ENCODE data around the gene TNFRSF1A. TPM values are rescaled to one million over a fixed set of nuclear protein-coding genes. Genes with fewer than 3 reads are reported as not detected.

TNFRSF1A gene
- total RNA-seq, 1 experiment from 2014 or later, result 79.0 TPM

GRCh38 chr12:6285063-6285477 is 56.8 kb downstream of the TNFRSF1A start:
- Histone ChIP-seq H3K4me1 (peaks cover 10% of the 10 kb centered on the region), H3K27me3 (replicated peaks; ENCODE audit: control insufficient read depth, insufficient read depth, low read length) (no peaks in the 10 kb centered on the region), H3K4me3 (ENCODE audit: low read depth, low read length) (no peak overlapping the region), H3K36me3 (ENCODE audit: control insufficient read depth, insufficient read depth, low read length) (no peaks in the 10 kb centered on the region), H3K9me3 (peaks cover 11% of the 10 kb centered on the region; the same call in 1 of the 2 replicates)
- ChIA-PET CTCF (interaction anchor here (0.6 to 2.6 kb wide), 27 partner anchors 10 to 296 kb away, joined by 3 to 34 read pairs (median 4); partner anchors contain the start of genes CD9, TNFRSF1A and VWF), POLR2A (interaction anchor here (0.6 kb wide), 1 partner anchor 90 kb away, joined by 4 read pairs; no protein-coding TSS in a partner anchor)
- no TSS peak for BruUV-seq (replicated peaks)
- H3K4me3 Mint-ChIP-seq (ENCODE audit: unreplicated experiment), result no peak overlapping the region
- peaks cover 8% of the 10 kb centered on the region for H3K9me3 Mint-ChIP-seq (ENCODE audit: unreplicated experiment)
- peaks cover 11% of the 10 kb centered on the region for H3K4me1 Mint-ChIP-seq (ENCODE audit: low read depth, unreplicated experiment)
- intact Hi-C loops (cut with micrococcal nuclease; ENCODE audit: unreplicated experiment), result loop anchor here (1.0 kb wide), 3 partner anchors 90 to 222 kb away; no protein-coding TSS in a partner anchor
- H3K27me3 Mint-ChIP-seq (ENCODE audit: insufficient read depth, unreplicated experiment), result no peaks in the 10 kb centered on the region
- DNase-seq, result peak; percentile 76 to 87
- peaks cover 4% of the 10 kb centered on the region for H3K36me3 Mint-ChIP-seq (ENCODE audit: insufficient read depth, unreplicated experiment)
- H3K27ac Mint-ChIP-seq (ENCODE audit: unreplicated experiment), result no peak overlapping the region
- TF ChIP-seq, protein P1, sequence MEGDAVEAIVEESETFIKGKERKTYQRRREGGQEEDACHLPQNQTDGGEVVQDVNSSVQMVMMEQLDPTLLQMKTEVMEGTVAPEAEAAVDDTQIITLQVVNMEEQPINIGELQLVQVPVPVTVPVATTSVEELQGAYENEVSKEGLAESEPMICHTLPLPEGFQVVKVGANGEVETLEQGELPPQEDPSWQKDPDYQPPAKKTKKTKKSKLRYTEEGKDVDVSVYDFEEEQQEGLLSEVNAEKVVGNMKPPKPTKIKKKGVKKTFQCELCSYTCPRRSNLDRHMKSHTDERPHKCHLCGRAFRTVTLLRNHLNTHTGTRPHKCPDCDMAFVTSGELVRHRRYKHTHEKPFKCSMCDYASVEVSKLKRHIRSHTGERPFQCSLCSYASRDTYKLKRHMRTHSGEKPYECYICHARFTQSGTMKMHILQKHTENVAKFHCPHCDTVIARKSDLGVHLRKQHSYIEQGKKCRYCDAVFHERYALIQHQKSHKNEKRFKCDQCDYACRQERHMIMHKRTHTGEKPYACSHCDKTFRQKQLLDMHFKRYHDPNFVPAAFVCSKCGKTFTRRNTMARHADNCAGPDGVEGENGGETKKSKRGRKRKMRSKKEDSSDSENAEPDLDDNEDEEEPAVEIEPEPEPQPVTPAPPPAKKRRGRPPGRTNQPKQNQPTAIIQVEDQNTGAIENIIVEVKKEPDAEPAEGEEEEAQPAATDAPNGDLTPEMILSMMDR (IDR thresholded peaks at IDR 0.05; ENCODE audit: insufficient read depth in 1 of 2, low read depth in 1 of 2, low read length in 1 of 2, severe bottlenecking in 1 of 2, unreplicated experiment in 1 of 2), result peak; percentile 94 to 99

GRCh38 chr12:6284273-6284672 is 57.6 kb downstream of the TNFRSF1A start:
- no peaks in the 10 kb centered on the region for H3K36me3 ChIP-seq (ENCODE audit: control insufficient read depth, insufficient read depth, low read length)
- H3K4me1 ChIP-seq, result peaks cover 18% of the 10 kb centered on the region
- peaks cover 4% of the 10 kb centered on the region for H3K36me3 Mint-ChIP-seq (ENCODE audit: insufficient read depth, unreplicated experiment)
- no TSS peak for BruUV-seq (replicated peaks)
- ChIA-PET CTCF (interaction anchor here (0.6 to 2.6 kb wide), 34 partner anchors 10 to 879 kb away, joined by 3 to 34 read pairs (median 4); partner anchors contain the start of genes CD9, TNFRSF1A and VWF), POLR2A (interaction anchor here (0.5 to 0.8 kb wide), 3 partner anchors 55 to 89 kb away, joined by 3 to 6 read pairs (median 4); no protein-coding TSS in a partner anchor)
- H3K9me3 ChIP-seq, result peaks cover 6% of the 10 kb centered on the region; the same call in 1 of the 2 replicates
- H3K4me3 Mint-ChIP-seq (ENCODE audit: unreplicated experiment), result no peak overlapping the region
- no peak overlapping the region for H3K27ac Mint-ChIP-seq (ENCODE audit: unreplicated experiment)
- TF ChIP-seq, protein P1 (IDR thresholded peaks at IDR 0.05; ENCODE audit: insufficient read depth in 1 of 2, low read depth in 1 of 2, low read length in 1 of 2, severe bottlenecking in 1 of 2, unreplicated experiment in 1 of 2), result no peak
- H3K27me3 ChIP-seq (replicated peaks; ENCODE audit: control insufficient read depth, insufficient read depth, low read length), result no peaks in the 10 kb centered on the region
- peaks cover 17% of the 10 kb centered on the region for H3K4me1 Mint-ChIP-seq (ENCODE audit: low read depth, unreplicated experiment)
- no peak overlapping the region for H3K4me3 ChIP-seq (ENCODE audit: low read depth, low read length)
- no peaks in the 10 kb centered on the region for H3K27me3 Mint-ChIP-seq (ENCODE audit: insufficient read depth, unreplicated experiment)
- intact Hi-C loops (cut with micrococcal nuclease; ENCODE audit: unreplicated experiment), result loop anchor here (1.0 kb wide), 1 partner anchor 296 kb away; no protein-coding TSS in a partner anchor
- DNase-seq, result no peak
- H3K9me3 Mint-ChIP-seq (ENCODE audit: unreplicated experiment), result peaks cover under 1% of the 10 kb centered on the region

GRCh38 chr12:6282453-6282840 is 59.4 kb downstream of the TNFRSF1A start:
- ChIA-PET POLR2A (no interaction called here), CTCF (interaction anchor here (0.9 kb wide), 1 partner anchor 88 kb away, joined by 3 read pairs; no protein-coding TSS in a partner anchor)
- Mint-ChIP-seq H3K27me3 (ENCODE audit: insufficient read depth, unreplicated experiment) (no peaks in the 10 kb centered on the region), H3K4me1 (ENCODE audit: low read depth, unreplicated experiment) (peaks cover 23% of the 10 kb centered on the region), H3K4me3 (ENCODE audit: unreplicated experiment) (no peak overlapping the region), H3K9me3 (ENCODE audit: unreplicated experiment) (no peaks in the 10 kb centered on the region), H3K36me3 (ENCODE audit: insufficient read depth, unreplicated experiment) (peaks cover 4% of the 10 kb centered on the region), H3K27ac (ENCODE audit: unreplicated experiment) (peak overlapping the region; percentile 33)
- no TSS peak for BruUV-seq (replicated peaks)
- Histone ChIP-seq H3K36me3 (ENCODE audit: control insufficient read depth, insufficient read depth, low read length) (no peaks in the 10 kb centered on the region), H3K4me1 (peaks cover 31% of the 10 kb centered on the region), H3K27me3 (replicated peaks; ENCODE audit: control insufficient read depth, insufficient read depth, low read length) (no peaks in the 10 kb centered on the region), H3K4me3 (ENCODE audit: low read depth, low read length) (no peak overlapping the region), H3K9me3 (no peaks in the 10 kb centered on the region)
- TF ChIP-seq, protein P1 (IDR thresholded peaks at IDR 0.05; ENCODE audit: insufficient read depth in 1 of 2, low read depth in 1 of 2, low read length in 1 of 2, severe bottlenecking in 1 of 2, unreplicated experiment in 1 of 2), result no peak
- intact Hi-C loops (cut with micrococcal nuclease; ENCODE audit: unreplicated experiment), result no loop called here
- DNase-seq, result no peak

Data from Caco-2 (cell line).